OCI-LY7 (cell line): Measurements from ENCODE around the gene MRPL44.

Experiments used
- CTCF ChIP-seq: fragments of 200-600 bp; sonication (generic); conservative IDR thresholded peaks from 2 replicates; pipeline ENCODE4 v1.5.1; 2014; ENCODE audit warnings: mild to moderate bottlenecking, antibody characterized with exemption, low read length, moderate library complexity, mixed read lengths
- EZH2phosphoT487 ChIP-seq: fragments of 200-600 bp; sonication (generic); IDR thresholded peaks from 2 replicates; pipeline ENCODE4 v1.6.1; 2018; ENCODE audit warnings: low read depth, borderline replicate concordance, mild to moderate bottlenecking, mixed run types, antibody characterized with exemption, low read length, moderate library complexity, mixed read lengths

- TF ChIP-seq CTCF (no peak), EZH2phosphoT487 (no peak)
These were observed 32.6 kb downstream of the MRPL44 start for GRCh38 chr2:223989856-223990232.
